ENCODE measurements around the gene NUP210L. TPM values are rescaled to one million over a fixed set of nuclear protein-coding genes. Genes with fewer than 3 reads are reported as not detected.
A peak's percentile ranks its signal among the peaks of the same experiment; 100 is the strongest.
"Not testable (repeated sequence)": the region's sequence is repeated elsewhere in the genome, so short reads cannot be mapped to it uniquely, and the experiment has no call there.

The NUP210L gene
- polyA plus RNA-seq, 6 donors from 2014 or later, result not detected

DNA sequence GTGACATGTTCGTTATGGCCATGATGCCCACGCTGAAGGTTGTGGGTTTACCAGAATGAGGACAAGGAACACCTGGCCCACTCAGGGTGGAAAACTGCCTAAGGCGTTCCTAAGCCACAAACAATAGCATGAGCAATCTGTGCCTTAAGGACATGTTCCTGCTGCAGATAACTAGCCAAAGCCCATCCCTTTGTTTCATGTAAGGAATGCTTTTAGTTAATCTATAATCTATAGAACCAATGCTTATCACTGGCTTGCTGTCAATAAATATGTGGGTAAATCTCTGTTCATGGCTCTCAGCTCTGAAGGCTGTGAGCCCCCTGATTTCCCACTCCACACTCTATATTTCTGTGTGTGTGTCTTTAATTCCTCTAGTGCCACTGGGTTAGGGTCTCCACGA is 107.4 kb downstream of the NUP210L start:
- not testable (repeated sequence) for H3K27ac Mint-ChIP-seq; DNase-seq; H3K4me3 Mint-ChIP-seq; ATAC-seq (ENCODE audit: low read depth in 2 of 2); H3K4me1 Mint-ChIP-seq; H3K36me3 Mint-ChIP-seq
- peaks cover 0 to 15% (median 5%) of the 10 kb centered on the region in 7 donors for H3K9me3 Mint-ChIP-seq
- peaks cover 9 to 33% (median 13%) of the 10 kb centered on the region in 3 donors for H3K27me3 Mint-ChIP-seq

DNA sequence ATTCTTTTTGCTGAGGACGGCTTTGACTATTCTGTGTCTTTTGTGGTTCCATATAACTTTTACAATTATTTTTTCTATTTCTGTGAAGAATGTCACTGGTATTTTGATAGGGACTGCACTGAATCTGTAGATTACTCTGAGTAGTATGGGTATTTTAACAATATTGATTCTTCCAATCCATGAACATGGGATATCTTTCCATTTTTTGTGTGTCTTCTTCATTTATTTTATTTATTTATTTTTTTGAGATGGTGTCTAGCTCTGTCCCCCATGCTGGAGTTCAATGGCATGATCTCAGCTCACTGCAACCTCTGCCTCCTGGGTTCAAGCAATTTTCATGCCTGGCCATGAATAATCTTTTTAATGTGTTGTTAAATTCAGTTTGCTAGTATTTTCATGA is 121.2 kb downstream of the NUP210L start:
- H3K4me3 Mint-ChIP-seq; H3K27ac Mint-ChIP-seq; H3K36me3 Mint-ChIP-seq; H3K4me1 Mint-ChIP-seq; ATAC-seq (ENCODE audit: low read depth in 2 of 2); DNase-seq; H3K9me3 Mint-ChIP-seq; H3K27me3 Mint-ChIP-seq: not testable (repeated sequence)

DNA sequence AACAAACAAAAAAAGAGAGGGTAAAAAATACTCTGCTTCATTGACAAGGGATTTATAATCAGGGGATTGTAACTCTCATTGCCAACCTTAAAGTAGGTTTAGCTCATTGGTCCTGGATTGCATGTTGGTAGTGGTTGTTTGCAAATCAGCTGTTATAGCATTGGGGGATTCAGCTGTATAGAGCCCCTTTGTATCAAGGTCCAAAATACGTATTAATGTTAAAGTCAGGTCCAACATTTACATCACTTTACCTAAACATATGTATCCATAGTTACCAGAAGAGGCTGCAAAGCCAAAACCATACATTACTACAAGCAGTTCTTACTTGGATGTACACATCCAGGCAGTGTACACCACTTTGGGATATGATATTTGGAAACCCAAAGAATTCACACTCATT is 134.9 kb downstream of the NUP210L start:
- no peak for DNase-seq
- Mint-ChIP-seq H3K27ac (no peak overlapping the region), H3K4me1 (no peaks in the 10 kb centered on the region), H3K27me3 (no peaks in the 10 kb centered on the region), H3K4me3 (no peak overlapping the region), H3K9me3 (no peaks in the 10 kb centered on the region), H3K36me3 (no peaks in the 10 kb centered on the region)
- no peak for ATAC-seq (ENCODE audit: low read depth in 2 of 2)

DNA sequence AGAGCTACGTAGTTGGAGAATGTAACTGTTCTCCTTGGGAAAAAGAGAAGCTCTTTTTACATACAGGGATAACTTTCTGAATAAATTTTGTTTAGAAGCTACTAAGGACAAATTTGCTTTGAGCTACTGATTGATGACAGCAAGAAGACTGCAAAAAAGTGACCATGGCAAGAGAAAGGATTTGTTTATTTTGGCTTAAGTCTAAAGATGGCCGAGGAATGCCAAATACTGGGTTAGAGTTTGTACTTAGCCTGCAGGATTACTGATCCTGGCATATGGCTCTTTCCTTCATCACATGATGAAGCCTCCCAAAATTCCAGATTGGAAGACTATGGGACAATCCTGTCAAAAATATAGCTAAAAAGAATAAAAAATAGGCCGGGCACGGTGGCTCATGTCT is 135.6 kb downstream of the NUP210L start:
- no peak for ATAC-seq (ENCODE audit: low read depth in 2 of 2)
- no peaks in the 10 kb centered on the region for H3K36me3 Mint-ChIP-seq

DNA sequence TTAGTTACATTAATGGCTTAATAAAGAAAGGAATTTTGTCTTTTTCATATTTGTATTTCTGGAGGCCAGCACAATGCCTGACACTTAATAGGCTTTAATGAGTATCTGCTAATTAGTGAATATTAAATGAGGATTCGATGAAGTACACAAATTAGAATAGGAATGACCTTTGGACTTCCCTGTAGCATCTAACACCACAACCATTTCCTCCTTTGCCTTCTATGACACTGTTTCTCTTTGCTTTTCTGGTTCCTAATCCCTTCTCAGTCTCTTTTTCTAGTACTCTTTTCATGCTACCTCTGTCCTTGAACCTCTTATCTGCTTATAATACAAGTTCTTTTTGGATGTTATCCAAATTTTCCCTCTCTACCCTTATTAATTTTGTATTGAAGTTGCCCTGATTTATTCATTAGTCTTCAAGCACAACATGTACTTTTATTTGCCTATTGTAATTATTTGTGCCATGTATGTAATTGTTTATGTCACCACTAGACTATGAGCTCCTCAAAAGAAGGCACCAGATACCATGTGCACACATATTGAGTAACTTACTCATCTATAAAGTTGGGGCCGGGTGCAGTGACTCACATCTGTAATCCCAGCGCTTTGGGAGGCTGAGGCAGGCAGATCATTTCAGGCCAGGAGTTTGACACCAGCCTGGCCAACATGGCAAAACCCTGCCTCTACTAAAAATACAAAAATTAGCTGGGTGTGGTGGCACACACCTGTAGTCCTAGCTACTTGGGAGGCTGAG is 140.5 kb downstream of the NUP210L start:
- no peak for ATAC-seq (ENCODE audit: low read depth in 2 of 2)
- peak overlapping the region in 1 of 6 donors; percentile 41 for H3K27ac Mint-ChIP-seq

More for the DNA sequence above, 135.6 kb downstream of the NUP210L start:
- Mint-ChIP-seq H3K4me1 (no peaks in the 10 kb centered on the region), H3K27ac (no peak overlapping the region), H3K27me3 (no peaks in the 10 kb centered on the region), H3K4me3 (no peak overlapping the region), H3K9me3 (no peaks in the 10 kb centered on the region)
- DNase-seq, result no peak

DNA sequence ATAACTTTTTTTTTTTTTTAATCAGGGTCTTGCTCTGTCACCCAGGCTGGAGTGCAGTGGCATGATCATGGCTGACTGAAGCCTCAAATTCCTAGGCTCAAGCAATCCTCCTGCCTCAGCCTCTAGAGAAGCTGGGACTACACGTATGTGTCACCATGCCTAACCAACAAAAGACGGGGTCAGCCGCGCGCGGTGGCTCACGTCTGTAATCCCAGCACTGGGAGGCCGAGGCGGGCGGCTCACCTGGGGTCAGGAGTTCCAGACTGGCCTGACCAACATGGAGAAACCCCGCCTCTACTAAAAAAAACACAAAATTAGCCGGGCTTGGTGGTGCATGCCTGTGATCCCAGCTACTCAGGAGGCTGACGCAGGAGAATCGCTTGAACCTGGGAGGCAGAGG is 142.3 kb downstream of the NUP210L start:
- not testable (repeated sequence) for H3K27ac Mint-ChIP-seq; H3K27me3 Mint-ChIP-seq; H3K9me3 Mint-ChIP-seq; H3K4me1 Mint-ChIP-seq; H3K36me3 Mint-ChIP-seq; ATAC-seq (ENCODE audit: low read depth in 2 of 2); H3K4me3 Mint-ChIP-seq; DNase-seq

More for the DNA sequence above, 140.5 kb downstream of the NUP210L start:
- peaks cover 0 to 9% of the 10 kb centered on the region in 2 donors for H3K36me3 Mint-ChIP-seq
- H3K4me1 Mint-ChIP-seq, result no peaks in the 10 kb centered on the region
- H3K9me3 Mint-ChIP-seq, result no peaks in the 10 kb centered on the region
- DNase-seq, result no peak
- H3K27me3 Mint-ChIP-seq, result no peaks in the 10 kb centered on the region
- no peak overlapping the region for H3K4me3 Mint-ChIP-seq

DNA sequence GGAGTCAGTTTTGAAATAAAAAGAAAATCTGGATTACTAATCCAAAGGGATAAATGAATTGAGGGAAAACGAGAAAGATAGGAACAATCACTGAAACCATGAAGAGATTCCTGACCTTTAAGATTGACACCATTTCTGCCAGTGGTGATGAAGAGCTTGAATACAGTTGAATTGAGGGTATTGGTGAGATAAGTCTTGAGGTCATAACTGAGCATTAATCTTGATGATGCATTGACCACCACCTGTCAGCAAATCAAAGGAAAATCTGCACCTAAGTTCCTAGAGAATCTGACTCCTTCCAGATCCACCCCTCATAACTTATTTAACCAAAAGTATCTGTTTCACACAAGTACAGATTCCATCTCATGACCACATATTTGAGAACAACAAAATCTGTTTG is 142.7 kb downstream of the NUP210L start:
- H3K36me3 Mint-ChIP-seq, result peaks cover 0 to 9% of the 10 kb centered on the region in 2 donors
- no peaks in the 10 kb centered on the region for H3K4me1 Mint-ChIP-seq
- no peak for ATAC-seq (ENCODE audit: low read depth in 2 of 2)
- H3K9me3 Mint-ChIP-seq, result no peaks in the 10 kb centered on the region
- H3K27ac Mint-ChIP-seq, result no peak overlapping the region
- no peak overlapping the region for H3K4me3 Mint-ChIP-seq
- DNase-seq, result no peak
- H3K27me3 Mint-ChIP-seq, result no peaks in the 10 kb centered on the region

DNA sequence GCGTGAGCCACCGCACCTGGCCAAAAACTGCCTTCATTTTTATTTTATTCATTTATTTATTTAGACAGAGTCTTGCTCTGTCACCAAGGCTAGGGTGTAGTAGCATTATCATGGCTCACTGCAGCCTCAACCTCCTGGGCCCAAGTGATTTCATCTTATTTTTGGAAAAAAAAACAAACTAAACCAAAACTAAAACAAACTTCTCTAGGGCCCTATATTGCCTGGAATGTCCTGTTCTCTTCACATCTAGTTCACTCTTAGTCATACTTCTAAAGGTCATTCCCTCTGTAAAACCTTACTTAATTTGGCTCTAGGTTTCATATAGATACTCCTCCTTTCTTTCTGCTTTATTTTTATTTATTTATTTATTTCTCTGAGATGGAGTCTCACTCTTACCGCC is 148.7 kb downstream of the NUP210L start:
- Mint-ChIP-seq H3K36me3 (peaks cover 0 to 3% of the 10 kb centered on the region in 2 donors), H3K4me1 (no peaks in the 10 kb centered on the region)
- ATAC-seq (ENCODE audit: low read depth in 2 of 2), result no peak

DNA sequence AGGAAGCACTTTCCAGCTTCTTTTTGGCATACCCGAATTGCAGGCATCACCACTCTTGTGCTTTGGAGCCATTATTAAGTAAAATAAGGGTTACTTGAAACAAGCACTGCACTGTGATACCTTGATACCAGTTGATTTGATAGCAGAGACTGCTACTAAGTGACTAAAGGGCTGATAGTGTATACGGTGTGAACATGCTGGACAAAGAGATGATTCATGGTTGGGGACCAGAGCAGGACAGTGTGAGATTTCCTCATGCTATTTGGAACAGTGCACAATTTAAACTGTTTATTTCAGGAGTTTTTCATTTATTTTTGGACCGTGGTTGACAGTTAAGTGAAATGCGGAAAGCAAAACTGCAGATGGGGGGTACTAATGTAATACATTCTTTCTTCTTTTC is 154.5 kb downstream of the NUP210L start:
- no peak for DNase-seq
- H3K4me3 Mint-ChIP-seq, result no peak overlapping the region
- H3K36me3 Mint-ChIP-seq, result peaks cover 5 to 7% of the 10 kb centered on the region in 2 donors
- peaks cover 0 to 4% (median 2%) of the 10 kb centered on the region in 3 donors for H3K4me1 Mint-ChIP-seq
- no peaks in the 10 kb centered on the region for H3K27me3 Mint-ChIP-seq
- no peaks in the 10 kb centered on the region for H3K9me3 Mint-ChIP-seq
- peak overlapping the region in 1 of 6 donors; percentile 10 for H3K27ac Mint-ChIP-seq
- ATAC-seq (ENCODE audit: low read depth in 2 of 2), result no peak

More for the DNA sequence above, 148.7 kb downstream of the NUP210L start:
- Mint-ChIP-seq H3K4me3 (no peak overlapping the region), H3K27me3 (no peaks in the 10 kb centered on the region), H3K27ac (no peak overlapping the region), H3K9me3 (no peaks in the 10 kb centered on the region)
- no peak for DNase-seq

DNA sequence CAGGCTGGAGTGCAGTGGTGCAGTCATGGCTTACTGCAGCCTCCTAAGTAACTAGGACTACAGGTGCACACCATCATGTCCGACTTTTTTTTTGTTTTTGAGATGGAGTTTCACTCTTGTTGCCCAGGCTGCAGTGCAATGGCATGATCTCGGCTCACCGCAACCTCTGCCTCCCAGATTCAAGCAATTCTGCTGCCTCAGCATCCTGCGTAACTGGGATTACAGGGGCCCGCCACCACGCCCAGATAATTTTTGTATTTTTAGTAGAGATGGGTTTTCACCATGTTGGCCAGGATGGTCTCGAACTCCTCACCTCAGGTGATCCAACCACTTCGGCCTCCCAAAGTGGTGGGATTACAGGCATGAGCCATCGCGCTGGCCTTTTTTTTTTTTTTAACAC is 158.0 kb downstream of the NUP210L start:
- not testable (repeated sequence) for H3K27ac Mint-ChIP-seq; H3K27me3 Mint-ChIP-seq; H3K9me3 Mint-ChIP-seq; DNase-seq; ATAC-seq (ENCODE audit: low read depth in 2 of 2); H3K4me3 Mint-ChIP-seq
- H3K36me3 Mint-ChIP-seq, result peaks cover 19 to 21% of the 10 kb centered on the region in 2 donors
- H3K4me1 Mint-ChIP-seq, result peaks cover 8 to 24% (median 11%) of the 10 kb centered on the region in 3 donors

DNA sequence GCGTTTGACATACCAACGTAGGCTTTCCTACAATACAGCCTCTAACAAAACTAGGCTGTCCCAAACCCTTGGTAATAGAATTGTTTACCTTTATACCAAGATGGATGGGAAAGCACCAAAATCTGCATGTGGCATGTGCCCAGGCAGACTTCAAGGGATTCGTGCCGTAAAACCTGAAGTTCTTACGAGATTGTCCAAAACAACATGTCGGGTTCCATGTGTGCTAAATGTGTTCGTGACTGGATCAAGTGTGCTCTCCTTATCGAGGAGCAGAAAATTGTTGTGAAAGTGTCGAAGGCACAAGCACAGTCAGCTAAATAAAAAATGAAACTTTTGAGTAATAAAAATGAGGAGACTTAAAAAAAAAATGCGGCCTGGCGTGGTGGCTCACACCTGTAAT is 159.2 kb downstream of the NUP210L start:
- peak overlapping the region in 1 of 8 donors; percentile 28 for H3K4me3 Mint-ChIP-seq
- H3K27ac Mint-ChIP-seq, result peak overlapping the region in 2 of 6 donors; percentile 55 to 67
- H3K9me3 Mint-ChIP-seq, result no peaks in the 10 kb centered on the region
- no peaks in the 10 kb centered on the region for H3K27me3 Mint-ChIP-seq
- H3K4me1 Mint-ChIP-seq, result peaks cover 19 to 35% (median 20%) of the 10 kb centered on the region in 3 donors
- DNase-seq (no peak), ATAC-seq (ENCODE audit: low read depth in 2 of 2) (no peak)
- H3K36me3 Mint-ChIP-seq, result peaks cover 27 to 28% of the 10 kb centered on the region in 2 donors

DNA sequence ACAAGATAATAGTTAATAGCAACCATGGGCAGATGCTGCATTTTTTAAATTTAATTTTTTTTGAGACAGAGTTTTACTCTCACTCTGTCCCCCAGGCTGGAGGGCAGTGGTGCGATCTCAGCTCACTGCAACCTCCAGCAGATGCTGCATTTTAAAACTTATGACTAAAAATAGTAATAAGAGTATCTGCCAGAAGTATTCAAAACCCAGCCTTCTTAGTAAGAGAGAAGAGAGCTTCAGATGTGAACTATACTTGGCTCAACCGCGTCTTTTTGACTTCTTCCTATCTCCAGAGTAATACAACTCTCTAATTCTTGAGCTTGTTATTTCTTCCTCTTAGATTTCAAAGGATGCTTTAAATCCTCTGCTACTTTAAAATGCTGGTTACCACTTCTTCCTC is 159.7 kb downstream of the NUP210L start:
- Mint-ChIP-seq H3K4me1 (peaks cover 23 to 39% (median 24%) of the 10 kb centered on the region in 3 donors), H3K4me3 (peak overlapping the region in 1 of 8 donors; percentile 28), H3K9me3 (no peaks in the 10 kb centered on the region), H3K27ac (peak overlapping the region in 2 of 6 donors; percentile 55 to 67), H3K36me3 (peaks cover 27 to 32% of the 10 kb centered on the region in 2 donors), H3K27me3 (no peaks in the 10 kb centered on the region)
- DNase-seq (no peak), ATAC-seq (ENCODE audit: low read depth in 2 of 2) (no peak)

DNA sequence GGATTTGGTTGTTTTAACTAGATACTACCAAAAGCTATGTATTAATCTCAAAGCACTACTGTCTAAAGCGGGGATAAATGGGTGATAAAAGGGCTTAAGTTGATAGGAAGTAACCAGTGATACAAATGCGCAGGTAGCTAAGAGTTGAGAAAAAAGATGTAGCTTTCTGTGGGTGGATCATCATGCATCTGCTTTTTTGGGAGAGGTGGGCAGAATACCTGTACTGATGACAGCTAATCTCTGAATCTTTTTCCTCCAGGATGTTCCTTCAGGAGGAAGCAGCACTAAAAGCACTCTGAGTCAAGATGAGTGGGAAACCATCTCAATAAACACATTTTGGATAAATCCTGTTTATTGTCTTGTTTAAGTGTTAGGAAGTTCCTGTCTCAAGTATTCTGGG is 163.1 kb downstream of the NUP210L start:
- Mint-ChIP-seq H3K36me3 (peaks cover 27 to 32% of the 10 kb centered on the region in 2 donors), H3K27me3 (no peaks in the 10 kb centered on the region), H3K4me1 (peaks cover 31 to 49% (median 35%) of the 10 kb centered on the region in 3 donors), H3K4me3 (peak overlapping the region; percentile 93 to 100 (median 97)), H3K9me3 (no peaks in the 10 kb centered on the region), H3K27ac (peak overlapping the region; percentile 98 to 100 (median 100))
- ATAC-seq (ENCODE audit: low read depth in 2 of 2) (no peak), DNase-seq (no peak)

DNA sequence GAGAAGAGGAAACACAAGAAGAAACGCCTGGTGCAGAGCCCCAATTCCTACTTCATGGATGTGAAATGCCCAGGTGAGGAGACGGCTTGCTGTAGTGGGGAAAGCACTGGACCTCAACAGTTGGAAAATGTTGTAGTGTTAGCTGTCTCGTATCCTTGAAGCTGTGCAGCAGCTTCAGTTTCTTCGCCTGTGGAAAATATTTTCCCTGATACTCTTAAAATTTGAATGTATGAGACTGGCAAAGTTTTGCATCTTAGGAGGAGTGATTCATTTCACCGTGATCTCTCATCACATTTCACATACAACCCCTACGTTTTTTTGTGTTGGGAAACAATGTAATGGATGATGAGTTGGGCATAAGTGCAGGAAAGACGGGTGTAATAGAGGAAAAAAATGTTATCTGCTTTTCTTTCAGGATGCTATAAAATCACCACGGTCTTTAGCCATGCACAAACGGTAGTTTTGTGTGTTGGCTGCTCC is 163.7 kb downstream of the NUP210L start:
- H3K4me3 Mint-ChIP-seq, result peak overlapping the region; percentile 93 to 100 (median 97)
- no peaks in the 10 kb centered on the region for H3K27me3 Mint-ChIP-seq
- no peaks in the 10 kb centered on the region for H3K9me3 Mint-ChIP-seq
- peaks cover 36 to 54% (median 41%) of the 10 kb centered on the region in 3 donors for H3K4me1 Mint-ChIP-seq
- H3K27ac Mint-ChIP-seq, result peak overlapping the region; percentile 98 to 100 (median 100)
- DNase-seq, result no peak
- peaks cover 27 to 32% of the 10 kb centered on the region in 2 donors for H3K36me3 Mint-ChIP-seq
- ATAC-seq (ENCODE audit: low read depth in 2 of 2), result no peak
